WTC11 (cell line): ENCODE measurements around the gene MSGN1. TPM values are rescaled to one million over a fixed set of nuclear protein-coding genes. Genes with fewer than 3 reads are reported as not detected.

Experiments used
- ATAC-seq: fragments of 200-7000 bp; cut with Tn5 transposase; 2 replicates; pipeline ENCODE4 v1.10.0; 2021; ENCODE audit warnings: mild to moderate bottlenecking, moderate library complexity
- CTCF ChIA-PET: fragments of 300-600 bp; sonication (Branson Sonifier 250); formaldehyde crosslinking; loops from one replicate; lab custom pipeline; 2021; ENCODE audit warnings: antibody characterized with exemption; lab: Charles Lee
- POLR2A ChIA-PET: fragments of 350-600 bp; sonication (Branson Sonifier 250); formaldehyde crosslinking; loops from one replicate; lab custom pipeline; 2021; ENCODE audit warnings: antibody characterized with exemption; lab: Charles Lee
- DNase-seq: peaks from one replicate; pipeline ENCODE4 v3.0.0; 2021; ENCODE audit warnings: low spot score
- H3K27ac Mint-ChIP-seq: 2 replicates; pipeline ENCODE4 v1.8.0; 2021; ENCODE audit warnings: mixed read lengths
- H3K27me3 Mint-ChIP-seq: 2 replicates; pipeline ENCODE4 v1.8.0; 2021; ENCODE audit warnings: low read depth, mild to moderate bottlenecking, moderate library complexity, mixed read lengths
- H3K36me3 Mint-ChIP-seq: 2 replicates; pipeline ENCODE4 v1.8.0; 2021; ENCODE audit warnings: mixed read lengths
- H3K4me1 Mint-ChIP-seq: 2 replicates; pipeline ENCODE4 v1.8.0; 2022; ENCODE audit warnings: mixed read lengths
- H3K4me3 Mint-ChIP-seq: 2 replicates; pipeline ENCODE4 v1.8.0; 2021; ENCODE audit warnings: mild to moderate bottlenecking, moderate library complexity, mixed read lengths
- H3K9me3 Mint-ChIP-seq: 2 replicates; pipeline ENCODE4 v1.8.0; 2021; ENCODE audit warnings: mixed read lengths
- ETV6 ChIP-seq: sonication (generic); formaldehyde crosslinking; IDR thresholded peaks from 2 replicates; pipeline ENCODE4 v1.8.1; 2022; ENCODE audit warnings: mild to moderate bottlenecking, missing genetic modification reagents
- FOXJ3 ChIP-seq: sonication (generic); formaldehyde crosslinking; IDR thresholded peaks from 2 replicates; pipeline ENCODE4 v1.9.0; 2021; ENCODE audit warnings: missing genetic modification reagents, mild to moderate bottlenecking, borderline replicate concordance
- RELA ChIP-seq: sonication (generic); formaldehyde crosslinking; IDR thresholded peaks from 2 replicates; pipeline ENCODE4 v1.8.1; 2022; ENCODE audit warnings: missing genetic modification reagents, mild to moderate bottlenecking, borderline replicate concordance
- SMAD3 ChIP-seq: sonication (generic); formaldehyde crosslinking; IDR thresholded peaks from 2 replicates; pipeline ENCODE4 v1.8.0; 2022; ENCODE audit warnings: missing genetic modification reagents, mild to moderate bottlenecking, borderline replicate concordance
- SOX15 ChIP-seq: fragments of 250-450 bp; sonication (Bioruptor Pico); IDR thresholded peaks from 2 replicates; pipeline ENCODE4 v1.9.0; 2021; ENCODE audit warnings: mild to moderate bottlenecking
- TCF7 ChIP-seq: sonication (generic); formaldehyde crosslinking; IDR thresholded peaks from 2 replicates; pipeline ENCODE4 v1.8.0; 2022; ENCODE audit warnings: mild to moderate bottlenecking, low read depth, missing genetic modification reagents, moderate library complexity
- TEAD4 ChIP-seq: sonication (generic); formaldehyde crosslinking; IDR thresholded peaks from 2 replicates; pipeline ENCODE4 v1.8.0; 2022; ENCODE audit warnings: mild to moderate bottlenecking, missing genetic modification reagents
- ZNF121 ChIP-seq: sonication (generic); formaldehyde crosslinking; IDR thresholded peaks from 2 replicates; pipeline ENCODE4 v1.8.0; 2023; ENCODE audit warnings: missing genetic modification reagents
- total RNA-seq: library from RNA; stranded (reverse); gene quantifications from 3 replicates; pipeline ENCODE4 v1.2.3, GENCODE V29; 2021
- TF ChIP-seq, protein P1 (sequence below): sonication (generic); formaldehyde crosslinking; IDR thresholded peaks from 2 replicates; pipeline ENCODE4 v1.8.0; 2022; ENCODE audit warnings: mild to moderate bottlenecking, missing genetic modification reagents
- TF ChIP-seq, protein P2 (sequence below): sonication (generic); formaldehyde crosslinking; IDR thresholded peaks from 2 replicates; pipeline ENCODE4 v1.8.1; 2023; ENCODE audit warnings: mild to moderate bottlenecking, moderate library complexity, missing genetic modification reagents
- TF ChIP-seq, protein P3 (sequence below): fragments of 200-600 bp; IDR thresholded peaks from 2 replicates; pipeline ENCODE4 v1.8.0; 2022; ENCODE audit warnings: antibody characterized with exemption
- TF ChIP-seq, protein P4 (sequence below): sonication (generic); formaldehyde crosslinking; IDR thresholded peaks from 2 replicates; pipeline ENCODE4 v1.8.1; 2022; ENCODE audit warnings: mild to moderate bottlenecking, moderate library complexity, missing genetic modification reagents
- TF ChIP-seq, protein P5 (sequence below): sonication (generic); formaldehyde crosslinking; IDR thresholded peaks from 2 replicates; pipeline ENCODE4 v1.8.1; 2022; ENCODE audit warnings: low read depth, missing genetic modification reagents, borderline replicate concordance
- TF ChIP-seq, protein P6 (sequence below): sonication (generic); formaldehyde crosslinking; IDR thresholded peaks from 2 replicates; pipeline ENCODE4 v1.8.0; 2023; ENCODE audit warnings: missing genetic modification reagents, mild to moderate bottlenecking, borderline replicate concordance
- TF ChIP-seq, protein P7 (sequence below): sonication (generic); formaldehyde crosslinking; IDR thresholded peaks from 2 replicates; pipeline ENCODE4 v1.8.1; 2023; ENCODE audit warnings: mild to moderate bottlenecking, missing genetic modification reagents, borderline replicate concordance
- TF ChIP-seq, protein P8 (sequence below): fragments of 250-450 bp; sonication (Bioruptor Pico); IDR thresholded peaks from 2 replicates; pipeline ENCODE4 v1.8.0; 2021; ENCODE audit warnings: mild to moderate bottlenecking

MSGN1 gene
- total RNA-seq, 1 experiment from 2014 or later = not detected

DNA sequence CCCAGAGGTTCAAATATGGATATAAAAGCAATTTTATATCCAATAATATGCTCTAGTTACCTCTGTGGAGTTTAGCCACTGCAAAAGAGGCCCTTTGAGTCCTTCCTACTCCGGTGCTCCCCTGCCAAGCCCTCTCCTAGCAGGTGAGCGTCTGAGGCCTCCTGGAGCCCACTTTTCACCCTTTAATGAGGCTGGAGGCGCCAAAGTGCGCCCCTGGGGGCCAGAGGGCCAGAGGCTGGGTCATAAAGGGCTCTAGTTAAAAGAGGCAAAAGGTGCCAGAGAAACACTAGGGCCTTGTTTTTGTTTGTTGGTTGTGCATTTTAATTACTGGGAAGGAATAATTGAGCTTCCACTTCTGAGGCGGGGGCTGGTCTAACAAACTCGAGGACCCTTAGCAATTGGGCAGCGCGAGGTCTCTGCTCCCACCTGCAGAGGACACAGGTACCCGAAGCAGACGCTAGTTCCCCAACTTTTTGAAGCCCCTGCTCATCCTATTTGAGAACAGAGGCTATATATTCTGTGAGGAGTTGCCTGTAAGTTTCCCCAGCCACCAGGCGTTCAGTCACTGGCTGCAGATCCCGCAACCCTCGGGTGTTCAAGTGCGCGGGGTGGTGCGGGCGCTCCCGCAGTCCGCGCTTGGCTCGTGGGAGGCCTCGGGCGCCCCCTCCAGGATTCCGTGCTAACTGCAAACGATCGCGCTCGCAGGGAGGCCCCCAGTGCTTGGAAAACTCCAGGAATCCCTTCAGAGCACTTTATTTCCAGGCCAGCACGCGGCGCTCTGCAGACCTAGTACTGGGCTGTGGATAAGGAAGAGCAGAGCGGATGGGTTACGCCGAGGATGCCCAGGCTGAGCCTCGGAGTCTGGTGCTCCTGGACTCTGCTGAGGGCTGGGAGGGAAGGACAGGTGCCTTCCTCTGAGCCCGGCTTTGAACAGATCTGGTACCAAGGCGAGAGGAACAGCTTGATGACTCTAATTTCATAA lies 14.1 kb downstream of the MSGN1 start:
- H3K4me3 Mint-ChIP-seq = peak overlapping the region; percentile 47
- no peaks in the 10 kb centered on the region for H3K36me3 Mint-ChIP-seq
- CTCF ChIA-PET = interaction anchor here (1.5 to 1.6 kb wide), 2 partner anchors 10 to 22 kb away, joined by 4 to 5 read pairs; no protein-coding TSS in a partner anchor
- H3K9me3 Mint-ChIP-seq = 0 out of 2 replicates have a peak, but pooled peaks cover 3% of the 10 kb centered on the region
- ATAC-seq = peak; percentile 97
- H3K27me3 Mint-ChIP-seq = peaks cover 69% of the 10 kb centered on the region
- POLR2A ChIA-PET = no interaction called here
- DNase-seq = peak; percentile 92
- H3K27ac Mint-ChIP-seq = no peak overlapping the region
- H3K4me1 Mint-ChIP-seq = peaks cover 22% of the 10 kb centered on the region
- TF ChIP-seq RELA = no peak
- TF ChIP-seq, protein P1, sequence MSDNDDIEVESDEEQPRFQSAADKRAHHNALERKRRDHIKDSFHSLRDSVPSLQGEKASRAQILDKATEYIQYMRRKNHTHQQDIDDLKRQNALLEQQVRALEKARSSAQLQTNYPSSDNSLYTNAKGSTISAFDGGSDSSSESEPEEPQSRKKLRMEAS (CRISPR knock-in tag) = peak; percentile 62; the same call in 1 of the 2 replicates
- TF ChIP-seq, protein P2, sequence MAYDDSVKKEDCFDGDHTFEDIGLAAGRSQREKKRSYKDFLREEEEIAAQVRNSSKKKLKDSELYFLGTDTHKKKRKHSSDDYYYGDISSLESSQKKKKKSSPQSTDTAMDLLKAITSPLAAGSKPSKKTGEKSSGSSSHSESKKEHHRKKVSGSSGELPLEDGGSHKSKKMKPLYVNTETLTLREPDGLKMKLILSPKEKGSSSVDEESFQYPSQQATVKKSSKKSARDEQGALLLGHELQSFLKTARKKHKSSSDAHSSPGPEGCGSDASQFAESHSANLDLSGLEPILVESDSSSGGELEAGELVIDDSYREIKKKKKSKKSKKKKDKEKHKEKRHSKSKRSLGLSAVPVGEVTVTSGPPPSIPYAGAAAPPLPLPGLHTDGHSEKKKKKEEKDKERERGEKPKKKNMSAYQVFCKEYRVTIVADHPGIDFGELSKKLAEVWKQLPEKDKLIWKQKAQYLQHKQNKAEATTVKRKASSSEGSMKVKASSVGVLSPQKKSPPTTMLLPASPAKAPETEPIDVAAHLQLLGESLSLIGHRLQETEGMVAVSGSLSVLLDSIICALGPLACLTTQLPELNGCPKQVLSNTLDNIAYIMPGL (CRISPR knock-in tag) = peak; percentile 80
- TF ChIP-seq SMAD3 (CRISPR knock-in tag) = 0 out of 2 replicates have a peak, but pooled peaks have one; percentile 31
- TF ChIP-seq, protein P3, sequence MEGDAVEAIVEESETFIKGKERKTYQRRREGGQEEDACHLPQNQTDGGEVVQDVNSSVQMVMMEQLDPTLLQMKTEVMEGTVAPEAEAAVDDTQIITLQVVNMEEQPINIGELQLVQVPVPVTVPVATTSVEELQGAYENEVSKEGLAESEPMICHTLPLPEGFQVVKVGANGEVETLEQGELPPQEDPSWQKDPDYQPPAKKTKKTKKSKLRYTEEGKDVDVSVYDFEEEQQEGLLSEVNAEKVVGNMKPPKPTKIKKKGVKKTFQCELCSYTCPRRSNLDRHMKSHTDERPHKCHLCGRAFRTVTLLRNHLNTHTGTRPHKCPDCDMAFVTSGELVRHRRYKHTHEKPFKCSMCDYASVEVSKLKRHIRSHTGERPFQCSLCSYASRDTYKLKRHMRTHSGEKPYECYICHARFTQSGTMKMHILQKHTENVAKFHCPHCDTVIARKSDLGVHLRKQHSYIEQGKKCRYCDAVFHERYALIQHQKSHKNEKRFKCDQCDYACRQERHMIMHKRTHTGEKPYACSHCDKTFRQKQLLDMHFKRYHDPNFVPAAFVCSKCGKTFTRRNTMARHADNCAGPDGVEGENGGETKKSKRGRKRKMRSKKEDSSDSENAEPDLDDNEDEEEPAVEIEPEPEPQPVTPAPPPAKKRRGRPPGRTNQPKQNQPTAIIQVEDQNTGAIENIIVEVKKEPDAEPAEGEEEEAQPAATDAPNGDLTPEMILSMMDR = peak; percentile 79
- TF ChIP-seq, protein P4, sequence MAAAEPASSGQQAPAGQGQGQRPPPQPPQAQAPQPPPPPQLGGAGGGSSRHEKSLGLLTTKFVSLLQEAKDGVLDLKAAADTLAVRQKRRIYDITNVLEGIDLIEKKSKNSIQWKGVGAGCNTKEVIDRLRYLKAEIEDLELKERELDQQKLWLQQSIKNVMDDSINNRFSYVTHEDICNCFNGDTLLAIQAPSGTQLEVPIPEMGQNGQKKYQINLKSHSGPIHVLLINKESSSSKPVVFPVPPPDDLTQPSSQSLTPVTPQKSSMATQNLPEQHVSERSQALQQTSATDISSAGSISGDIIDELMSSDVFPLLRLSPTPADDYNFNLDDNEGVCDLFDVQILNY (CRISPR knock-in tag) = no peak
- 0 out of 2 replicates have a peak, but pooled peaks have one; percentile 30 for TF ChIP-seq ETV6

DNA sequence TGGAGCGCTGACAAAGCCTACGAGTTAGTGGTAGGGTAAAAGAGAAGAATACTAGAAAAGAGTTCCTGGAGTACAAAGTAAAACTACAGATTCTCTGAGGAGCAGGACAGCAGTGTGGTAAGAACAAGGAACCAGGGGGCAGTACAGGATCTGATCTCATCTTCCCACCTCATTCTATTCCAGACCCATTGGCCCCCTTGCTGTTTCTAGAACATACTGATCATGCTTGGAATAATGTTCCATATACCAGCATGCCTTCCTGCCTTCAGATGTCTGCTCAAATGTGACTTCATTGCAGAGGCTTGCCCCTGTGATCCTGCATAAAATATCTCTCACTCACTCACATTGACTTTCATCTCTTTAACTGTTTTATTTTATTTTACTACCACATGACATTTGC lies 19.3 kb downstream of the MSGN1 start:
- Mint-ChIP-seq H3K27ac (no peak overlapping the region), H3K9me3 (no peaks in the 10 kb centered on the region), H3K27me3 (peaks cover 17% of the 10 kb centered on the region), H3K36me3 (no peaks in the 10 kb centered on the region), H3K4me3 (no peak overlapping the region), H3K4me1 (peaks cover 6% of the 10 kb centered on the region)
- CTCF ChIA-PET = no interaction called here
- no peak for DNase-seq
- peak; percentile 10; the same call in 1 of the 2 replicates for ATAC-seq
- POLR2A ChIA-PET = no interaction called here
- TF ChIP-seq TCF7 (CRISPR knock-in tag) (no peak), TEAD4 (no peak), ZNF121 (CRISPR knock-in tag) (no peak), FOXJ3 (CRISPR knock-in tag) (no peak), SOX15 (no peak)
- TF ChIP-seq, protein P5, sequence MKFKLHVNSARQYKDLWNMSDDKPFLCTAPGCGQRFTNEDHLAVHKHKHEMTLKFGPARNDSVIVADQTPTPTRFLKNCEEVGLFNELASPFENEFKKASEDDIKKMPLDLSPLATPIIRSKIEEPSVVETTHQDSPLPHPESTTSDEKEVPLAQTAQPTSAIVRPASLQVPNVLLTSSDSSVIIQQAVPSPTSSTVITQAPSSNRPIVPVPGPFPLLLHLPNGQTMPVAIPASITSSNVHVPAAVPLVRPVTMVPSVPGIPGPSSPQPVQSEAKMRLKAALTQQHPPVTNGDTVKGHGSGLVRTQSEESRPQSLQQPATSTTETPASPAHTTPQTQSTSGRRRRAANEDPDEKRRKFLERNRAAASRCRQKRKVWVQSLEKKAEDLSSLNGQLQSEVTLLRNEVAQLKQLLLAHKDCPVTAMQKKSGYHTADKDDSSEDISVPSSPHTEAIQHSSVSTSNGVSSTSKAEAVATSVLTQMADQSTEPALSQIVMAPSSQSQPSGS (CRISPR knock-in tag) = no peak
- TF ChIP-seq, protein P6, sequence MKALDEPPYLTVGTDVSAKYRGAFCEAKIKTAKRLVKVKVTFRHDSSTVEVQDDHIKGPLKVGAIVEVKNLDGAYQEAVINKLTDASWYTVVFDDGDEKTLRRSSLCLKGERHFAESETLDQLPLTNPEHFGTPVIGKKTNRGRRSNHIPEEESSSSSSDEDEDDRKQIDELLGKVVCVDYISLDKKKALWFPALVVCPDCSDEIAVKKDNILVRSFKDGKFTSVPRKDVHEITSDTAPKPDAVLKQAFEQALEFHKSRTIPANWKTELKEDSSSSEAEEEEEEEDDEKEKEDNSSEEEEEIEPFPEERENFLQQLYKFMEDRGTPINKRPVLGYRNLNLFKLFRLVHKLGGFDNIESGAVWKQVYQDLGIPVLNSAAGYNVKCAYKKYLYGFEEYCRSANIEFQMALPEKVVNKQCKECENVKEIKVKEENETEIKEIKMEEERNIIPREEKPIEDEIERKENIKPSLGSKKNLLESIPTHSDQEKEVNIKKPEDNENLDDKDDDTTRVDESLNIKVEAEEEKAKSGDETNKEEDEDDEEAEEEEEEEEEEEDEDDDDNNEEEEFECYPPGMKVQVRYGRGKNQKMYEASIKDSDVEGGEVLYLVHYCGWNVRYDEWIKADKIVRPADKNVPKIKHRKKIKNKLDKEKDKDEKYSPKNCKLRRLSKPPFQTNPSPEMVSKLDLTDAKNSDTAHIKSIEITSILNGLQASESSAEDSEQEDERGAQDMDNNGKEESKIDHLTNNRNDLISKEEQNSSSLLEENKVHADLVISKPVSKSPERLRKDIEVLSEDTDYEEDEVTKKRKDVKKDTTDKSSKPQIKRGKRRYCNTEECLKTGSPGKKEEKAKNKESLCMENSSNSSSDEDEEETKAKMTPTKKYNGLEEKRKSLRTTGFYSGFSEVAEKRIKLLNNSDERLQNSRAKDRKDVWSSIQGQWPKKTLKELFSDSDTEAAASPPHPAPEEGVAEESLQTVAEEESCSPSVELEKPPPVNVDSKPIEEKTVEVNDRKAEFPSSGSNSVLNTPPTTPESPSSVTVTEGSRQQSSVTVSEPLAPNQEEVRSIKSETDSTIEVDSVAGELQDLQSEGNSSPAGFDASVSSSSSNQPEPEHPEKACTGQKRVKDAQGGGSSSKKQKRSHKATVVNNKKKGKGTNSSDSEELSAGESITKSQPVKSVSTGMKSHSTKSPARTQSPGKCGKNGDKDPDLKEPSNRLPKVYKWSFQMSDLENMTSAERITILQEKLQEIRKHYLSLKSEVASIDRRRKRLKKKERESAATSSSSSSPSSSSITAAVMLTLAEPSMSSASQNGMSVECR (CRISPR knock-in tag) = no peak
- TF ChIP-seq, protein P7, sequence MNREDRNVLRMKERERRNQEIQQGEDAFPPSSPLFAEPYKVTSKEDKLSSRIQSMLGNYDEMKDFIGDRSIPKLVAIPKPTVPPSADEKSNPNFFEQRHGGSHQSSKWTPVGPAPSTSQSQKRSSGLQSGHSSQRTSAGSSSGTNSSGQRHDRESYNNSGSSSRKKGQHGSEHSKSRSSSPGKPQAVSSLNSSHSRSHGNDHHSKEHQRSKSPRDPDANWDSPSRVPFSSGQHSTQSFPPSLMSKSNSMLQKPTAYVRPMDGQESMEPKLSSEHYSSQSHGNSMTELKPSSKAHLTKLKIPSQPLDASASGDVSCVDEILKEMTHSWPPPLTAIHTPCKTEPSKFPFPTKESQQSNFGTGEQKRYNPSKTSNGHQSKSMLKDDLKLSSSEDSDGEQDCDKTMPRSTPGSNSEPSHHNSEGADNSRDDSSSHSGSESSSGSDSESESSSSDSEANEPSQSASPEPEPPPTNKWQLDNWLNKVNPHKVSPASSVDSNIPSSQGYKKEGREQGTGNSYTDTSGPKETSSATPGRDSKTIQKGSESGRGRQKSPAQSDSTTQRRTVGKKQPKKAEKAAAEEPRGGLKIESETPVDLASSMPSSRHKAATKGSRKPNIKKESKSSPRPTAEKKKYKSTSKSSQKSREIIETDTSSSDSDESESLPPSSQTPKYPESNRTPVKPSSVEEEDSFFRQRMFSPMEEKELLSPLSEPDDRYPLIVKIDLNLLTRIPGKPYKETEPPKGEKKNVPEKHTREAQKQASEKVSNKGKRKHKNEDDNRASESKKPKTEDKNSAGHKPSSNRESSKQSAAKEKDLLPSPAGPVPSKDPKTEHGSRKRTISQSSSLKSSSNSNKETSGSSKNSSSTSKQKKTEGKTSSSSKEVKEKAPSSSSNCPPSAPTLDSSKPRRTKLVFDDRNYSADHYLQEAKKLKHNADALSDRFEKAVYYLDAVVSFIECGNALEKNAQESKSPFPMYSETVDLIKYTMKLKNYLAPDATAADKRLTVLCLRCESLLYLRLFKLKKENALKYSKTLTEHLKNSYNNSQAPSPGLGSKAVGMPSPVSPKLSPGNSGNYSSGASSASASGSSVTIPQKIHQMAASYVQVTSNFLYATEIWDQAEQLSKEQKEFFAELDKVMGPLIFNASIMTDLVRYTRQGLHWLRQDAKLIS = no peak
- TF ChIP-seq, protein P8, sequence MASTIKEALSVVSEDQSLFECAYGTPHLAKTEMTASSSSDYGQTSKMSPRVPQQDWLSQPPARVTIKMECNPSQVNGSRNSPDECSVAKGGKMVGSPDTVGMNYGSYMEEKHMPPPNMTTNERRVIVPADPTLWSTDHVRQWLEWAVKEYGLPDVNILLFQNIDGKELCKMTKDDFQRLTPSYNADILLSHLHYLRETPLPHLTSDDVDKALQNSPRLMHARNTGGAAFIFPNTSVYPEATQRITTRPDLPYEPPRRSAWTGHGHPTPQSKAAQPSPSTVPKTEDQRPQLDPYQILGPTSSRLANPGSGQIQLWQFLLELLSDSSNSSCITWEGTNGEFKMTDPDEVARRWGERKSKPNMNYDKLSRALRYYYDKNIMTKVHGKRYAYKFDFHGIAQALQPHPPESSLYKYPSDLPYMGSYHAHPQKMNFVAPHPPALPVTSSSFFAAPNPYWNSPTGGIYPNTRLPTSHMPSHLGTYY (CRISPR knock-in tag) = no peak
